Measurements from ENCODE around the gene GTF3C5.

DNA sequence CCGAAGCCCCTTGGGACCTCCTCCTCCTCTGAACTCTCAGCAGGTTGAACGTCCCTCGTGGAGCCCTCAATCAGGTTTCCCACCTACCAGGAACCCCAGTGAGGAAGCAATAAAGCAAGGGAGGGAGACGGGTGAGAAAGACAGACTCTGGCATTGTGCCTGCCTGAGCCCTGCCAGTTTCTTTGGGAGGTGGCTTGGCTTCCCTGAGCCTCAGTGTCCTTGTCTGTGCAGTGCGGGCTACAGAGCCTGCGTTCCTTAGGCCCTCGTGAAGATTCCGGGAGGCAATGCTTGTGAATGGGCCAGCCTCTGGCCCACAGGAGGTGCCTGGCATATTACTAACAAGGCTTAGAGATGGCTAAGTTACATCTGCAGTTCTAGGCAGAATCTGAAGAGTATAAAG is 11.9 kb downstream of the GTF3C5 start:
- TF ChIP-seq, protein P1, sequence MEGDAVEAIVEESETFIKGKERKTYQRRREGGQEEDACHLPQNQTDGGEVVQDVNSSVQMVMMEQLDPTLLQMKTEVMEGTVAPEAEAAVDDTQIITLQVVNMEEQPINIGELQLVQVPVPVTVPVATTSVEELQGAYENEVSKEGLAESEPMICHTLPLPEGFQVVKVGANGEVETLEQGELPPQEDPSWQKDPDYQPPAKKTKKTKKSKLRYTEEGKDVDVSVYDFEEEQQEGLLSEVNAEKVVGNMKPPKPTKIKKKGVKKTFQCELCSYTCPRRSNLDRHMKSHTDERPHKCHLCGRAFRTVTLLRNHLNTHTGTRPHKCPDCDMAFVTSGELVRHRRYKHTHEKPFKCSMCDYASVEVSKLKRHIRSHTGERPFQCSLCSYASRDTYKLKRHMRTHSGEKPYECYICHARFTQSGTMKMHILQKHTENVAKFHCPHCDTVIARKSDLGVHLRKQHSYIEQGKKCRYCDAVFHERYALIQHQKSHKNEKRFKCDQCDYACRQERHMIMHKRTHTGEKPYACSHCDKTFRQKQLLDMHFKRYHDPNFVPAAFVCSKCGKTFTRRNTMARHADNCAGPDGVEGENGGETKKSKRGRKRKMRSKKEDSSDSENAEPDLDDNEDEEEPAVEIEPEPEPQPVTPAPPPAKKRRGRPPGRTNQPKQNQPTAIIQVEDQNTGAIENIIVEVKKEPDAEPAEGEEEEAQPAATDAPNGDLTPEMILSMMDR (IDR thresholded peaks at IDR 0.05; ENCODE audit: insufficient read depth, low read length, poor library complexity, severe bottlenecking) = no peak
- TF ChIP-seq EZH2phosphoT487 (conservative IDR thresholded peaks at IDR 0.05; ENCODE audit: low read length) = no peak

All from SU-DHL-6 (cell line).